ENCODE results near the gene LMX1B. TPM values are rescaled to one million over a fixed set of nuclear protein-coding genes. Genes with fewer than 3 reads are reported as not detected.
"Not testable (repeated sequence)": the region's sequence is repeated elsewhere in the genome, so short reads cannot be mapped to it uniquely, and the experiment has no call there.

Gene LMX1B
- total and polyA plus RNA-seq, 2 donors (not counting 3 experiments of a cell fraction or from before 2014, with no cell fraction given) = not detected

GRCh38 chr9:126715382-126715781, 101.7 kb downstream of the LMX1B start:
- Histone ChIP-seq H3K4me1 (ENCODE audit: control insufficient read depth, extremely low read depth, insufficient read depth, low read length) (no peaks in the 10 kb centered on the region), H3K9me3 (replicated peaks; ENCODE audit: control insufficient read depth, insufficient read depth, low read length) (no peaks in the 10 kb centered on the region), H4K20me1 (replicated peaks; ENCODE audit: control insufficient read depth, extremely low read depth, insufficient read depth, low read length) (no peaks in the 10 kb centered on the region), H3K36me3 (ENCODE audit: control insufficient read depth in 2 of 2, extremely low read depth in 1 of 2, insufficient read depth in 2 of 2, low read length in 2 of 2) (no peaks in the 10 kb centered on the region), H3K27ac (ENCODE audit: insufficient read depth, low read depth, low read length) (no peak overlapping the region), H3K4me2 (ENCODE audit: insufficient read depth, low read length) (no peak overlapping the region), H3K9ac (replicated peaks; ENCODE audit: extremely low read depth, insufficient read depth, low read length) (no peak overlapping the region), H2AFZ (ENCODE audit: low read depth, low read length) (no peak overlapping the region), H3K9me1 (replicated peaks; ENCODE audit: control insufficient read depth, extremely low read depth, insufficient read depth, low read length) (no peaks in the 10 kb centered on the region), H3K4me3 (replicated peaks in 1 of 3; ENCODE audit: insufficient read depth in 1 of 3, low read depth in 1 of 3, low read length in 3 of 3) (no peak overlapping the region), H3K79me2 (ENCODE audit: control insufficient read depth, insufficient read depth, low read length) (no peaks in the 10 kb centered on the region), H3K27me3 (ENCODE audit: control insufficient read depth in 2 of 2, insufficient read depth in 2 of 2, low read length in 2 of 2) (peaks cover 4 to 7% of the 10 kb centered on the region in 2 experiments)
- ChIA-PET POLR2A (no interaction called here), CTCF (interaction anchor here (1.0 to 1.9 kb wide), 4 partner anchors 9 to 66 kb away, joined by 4 to 14 read pairs (median 6); no protein-coding TSS in a partner anchor)
- intact Hi-C loops (cut with micrococcal nuclease) = no loop called here
- TF ChIP-seq JUN (IDR thresholded peaks at IDR 0.05; ENCODE audit: borderline replicate concordance, insufficient read depth, insufficient read length, low read depth) = no peak
- TF ChIP-seq FOS (IDR thresholded peaks at IDR 0.05; ENCODE audit: borderline replicate concordance, insufficient read depth, low read length) = no peak
- no TSS peak for BruUV-seq (replicated peaks)
- no peak for DNase-seq (ENCODE audit: low read depth, low spot score)
- FAIRE-seq = no peak
- dilution Hi-C loops (cut with MboI; ENCODE audit: extremely low pct_ligation_motif_present, low sequenced_read_pairs) = no loop called here

- BruUV-seq (replicated peaks); H4K20me1 ChIP-seq (replicated peaks; ENCODE audit: control insufficient read depth, extremely low read depth, insufficient read depth, low read length); H3K9me1 ChIP-seq (replicated peaks; ENCODE audit: control insufficient read depth, extremely low read depth, insufficient read depth, low read length); H3K4me1 ChIP-seq (ENCODE audit: control insufficient read depth, extremely low read depth, insufficient read depth, low read length); H3K27me3 ChIP-seq (ENCODE audit: control insufficient read depth in 2 of 2, insufficient read depth in 2 of 2, low read length in 2 of 2); FAIRE-seq; H3K36me3 ChIP-seq (ENCODE audit: control insufficient read depth in 2 of 2, extremely low read depth in 1 of 2, insufficient read depth in 2 of 2, low read length in 2 of 2); POLR2A ChIA-PET; H3K9me3 ChIP-seq (replicated peaks; ENCODE audit: control insufficient read depth, insufficient read depth, low read length); intact Hi-C loops (cut with micrococcal nuclease); dilution Hi-C loops (cut with MboI; ENCODE audit: extremely low pct_ligation_motif_present, low sequenced_read_pairs); H3K4me3 ChIP-seq (replicated peaks in 1 of 3; ENCODE audit: insufficient read depth in 1 of 3, low read depth in 1 of 3, low read length in 3 of 3); H3K27ac ChIP-seq (ENCODE audit: insufficient read depth, low read depth, low read length); H3K9ac ChIP-seq (replicated peaks; ENCODE audit: extremely low read depth, insufficient read depth, low read length); CTCF ChIA-PET; H2AFZ ChIP-seq (ENCODE audit: low read depth, low read length); H3K79me2 ChIP-seq (ENCODE audit: control insufficient read depth, insufficient read depth, low read length); H3K4me2 ChIP-seq (ENCODE audit: insufficient read depth, low read length); DNase-seq (ENCODE audit: low read depth, low spot score): not testable (repeated sequence)
Observed at GRCh38 chr9:126717441-126717840, 103.7 kb downstream of the LMX1B start.

Measured in endothelial cell of umbilical vein (primary cell).